HG02759 (cell line): ENCODE results near the gene LFNG.
"Not testable (repeated sequence)": the region's sequence is repeated elsewhere in the genome, so short reads cannot be mapped to it uniquely, and the experiment has no call there.

Experiments
- ATAC-seq: cut with Tn5 transposase; IDR thresholded peaks from one replicate; pipeline ENCODE4 v1.9.1; 2021; ENCODE audit warnings: mild to moderate bottlenecking, moderate library complexity; ENCODE audit not compliant: unreplicated experiment

The LFNG gene

DNA sequence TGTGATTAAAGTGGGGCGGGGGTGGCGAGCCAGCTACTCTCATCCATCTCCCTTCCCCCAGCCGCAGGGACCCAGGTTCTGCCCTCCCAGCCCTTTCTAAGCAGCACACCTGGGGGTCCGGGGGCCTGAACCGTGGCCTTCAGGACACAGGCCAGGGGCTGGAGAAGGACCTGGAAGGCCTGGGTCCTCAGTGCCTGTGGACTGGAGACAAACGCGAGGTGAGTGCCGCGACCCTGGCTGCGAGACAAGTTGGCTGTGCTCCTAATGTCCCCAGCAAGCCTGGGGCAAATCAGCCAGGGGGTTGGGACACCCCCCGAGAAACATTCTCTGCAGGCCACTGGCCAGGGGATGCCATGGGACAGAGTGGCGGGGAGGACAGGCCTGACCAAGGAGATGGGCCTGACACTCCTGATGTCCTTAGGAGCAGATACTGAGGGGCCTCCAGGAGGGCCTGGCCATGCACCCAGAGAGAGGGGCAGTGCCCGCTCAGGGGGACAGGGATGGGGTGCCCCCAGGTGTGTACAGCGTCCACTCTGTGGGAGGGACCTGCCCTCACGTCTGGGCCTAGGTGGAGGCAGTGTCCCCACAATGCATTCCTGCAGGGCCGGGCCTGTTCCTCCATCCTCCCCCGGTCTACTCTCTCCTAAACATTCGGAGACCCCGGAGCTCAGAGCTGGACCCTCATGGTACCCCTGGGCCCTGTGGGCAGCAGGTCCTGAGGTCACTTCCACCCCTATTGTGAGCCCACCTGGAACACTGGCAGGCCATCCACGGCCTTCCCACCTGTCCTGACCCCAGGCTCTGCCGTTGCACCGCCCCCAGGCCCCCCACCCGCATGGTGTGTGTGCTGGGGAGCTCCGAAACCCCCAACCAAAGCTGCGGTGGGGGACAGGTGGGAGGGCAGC, 22.7 kb downstream of the LFNG start:
- no peak for ATAC-seq

DNA sequence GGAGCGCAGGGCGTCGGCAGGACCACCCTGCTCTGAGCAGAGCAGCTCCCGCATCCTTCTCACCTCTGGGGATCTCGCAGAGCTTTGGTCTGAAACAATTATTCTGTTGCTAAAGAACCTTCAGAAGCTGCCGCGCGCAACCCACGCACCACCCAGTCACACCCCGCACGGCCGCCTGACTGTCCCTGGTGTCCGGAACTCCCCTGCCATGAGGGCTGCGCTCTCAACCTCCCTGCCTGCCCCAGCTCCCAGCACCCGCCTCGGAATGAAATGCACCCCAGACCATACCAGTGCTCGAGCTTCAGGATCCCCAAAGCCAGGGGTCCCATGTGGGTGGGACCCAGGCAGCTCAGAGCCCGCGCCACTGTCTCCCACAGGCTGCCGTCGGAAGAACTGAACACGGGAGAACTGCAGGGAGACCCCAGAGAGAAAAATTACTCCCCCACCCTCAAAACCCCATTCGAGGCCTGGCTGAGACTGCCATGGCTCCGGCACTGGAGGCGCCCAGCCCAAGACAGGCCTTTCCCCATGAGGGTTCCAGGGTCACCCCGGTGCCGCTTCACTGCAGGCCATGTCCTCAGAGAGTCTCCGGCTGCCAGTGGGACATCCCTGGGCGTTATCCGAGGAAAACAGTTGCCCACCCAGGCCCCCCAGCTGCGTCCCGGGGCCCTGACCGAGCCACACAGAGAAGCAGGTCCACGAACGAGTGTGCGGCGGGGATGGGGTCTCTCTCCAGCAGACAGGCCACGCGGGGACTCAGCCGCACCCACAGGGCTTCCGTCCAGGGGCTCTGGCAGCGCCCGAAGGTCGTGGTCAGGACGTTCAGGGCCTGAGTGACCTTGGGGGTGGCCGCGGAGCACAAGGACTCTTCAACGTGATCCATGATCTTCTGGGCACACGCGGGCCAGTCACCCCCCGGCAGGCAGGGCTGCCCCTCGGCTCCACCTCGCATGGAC, 23.6 kb downstream of the LFNG start:
- ATAC-seq, result no peak

DNA sequence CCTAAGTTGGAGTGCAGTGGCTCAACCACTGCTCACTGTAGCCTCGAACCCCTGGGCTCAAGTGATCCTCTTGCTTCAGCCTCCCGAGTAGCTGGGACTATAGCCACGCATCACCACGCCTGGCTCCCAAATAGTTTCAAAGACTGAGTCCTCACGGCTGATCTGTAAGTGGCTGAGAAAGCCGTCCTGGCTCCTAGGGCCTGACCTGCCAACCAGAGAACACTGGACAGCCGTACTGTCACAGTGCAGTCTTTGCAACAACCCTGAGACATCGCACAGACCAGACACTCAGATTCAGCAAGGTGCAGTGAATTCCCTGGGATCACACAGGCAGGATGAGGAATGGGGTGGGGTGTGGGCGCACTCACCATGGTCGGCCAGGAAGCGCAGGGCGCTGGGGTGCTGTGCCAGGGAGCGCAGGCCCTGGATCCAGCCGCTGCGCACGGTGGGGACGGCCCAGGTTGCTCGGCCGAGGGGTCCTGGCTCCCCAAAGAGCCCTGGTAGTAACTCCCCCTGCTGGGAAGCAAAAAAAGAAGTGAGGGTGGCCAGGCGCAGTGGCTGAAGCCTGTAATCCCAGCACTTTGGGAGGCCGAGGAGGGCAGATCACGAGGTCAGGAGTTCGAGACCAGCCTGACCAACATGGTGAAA, 25.1 kb downstream of the LFNG start:
- ATAC-seq, result no peak

DNA sequence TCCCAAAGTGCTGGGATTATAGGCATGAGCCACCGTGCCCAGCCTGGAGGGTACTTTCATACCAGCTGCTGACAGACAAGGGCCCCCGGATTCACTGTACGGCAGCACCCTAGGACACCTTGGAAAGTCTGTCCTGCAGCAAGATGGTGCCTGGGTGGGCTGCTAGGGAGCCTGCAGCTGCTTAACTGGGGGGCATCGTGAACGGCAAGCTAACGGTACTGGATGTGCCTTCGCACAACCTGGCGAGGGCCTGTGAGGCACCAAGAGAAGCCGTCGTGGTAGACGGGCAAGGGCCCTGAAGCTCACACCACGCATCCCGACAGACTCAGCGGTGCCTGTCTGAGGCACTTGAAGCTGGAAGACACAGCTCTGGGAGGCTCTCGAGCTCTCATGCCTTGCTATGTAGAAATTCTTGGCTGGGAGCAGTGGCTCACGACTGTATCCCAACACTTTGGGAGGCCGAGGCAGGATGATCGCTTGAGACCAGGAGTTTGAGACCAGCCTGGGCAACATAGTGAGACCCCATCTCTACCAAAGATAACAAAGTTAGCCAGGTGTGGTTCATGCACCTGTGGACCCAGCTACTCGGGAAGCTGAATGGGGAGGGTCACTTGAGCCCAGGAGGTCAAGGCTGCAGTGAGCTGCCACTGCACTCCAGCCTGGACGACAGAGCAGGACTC, 26.3 kb downstream of the LFNG start:
- no peak for ATAC-seq

DNA sequence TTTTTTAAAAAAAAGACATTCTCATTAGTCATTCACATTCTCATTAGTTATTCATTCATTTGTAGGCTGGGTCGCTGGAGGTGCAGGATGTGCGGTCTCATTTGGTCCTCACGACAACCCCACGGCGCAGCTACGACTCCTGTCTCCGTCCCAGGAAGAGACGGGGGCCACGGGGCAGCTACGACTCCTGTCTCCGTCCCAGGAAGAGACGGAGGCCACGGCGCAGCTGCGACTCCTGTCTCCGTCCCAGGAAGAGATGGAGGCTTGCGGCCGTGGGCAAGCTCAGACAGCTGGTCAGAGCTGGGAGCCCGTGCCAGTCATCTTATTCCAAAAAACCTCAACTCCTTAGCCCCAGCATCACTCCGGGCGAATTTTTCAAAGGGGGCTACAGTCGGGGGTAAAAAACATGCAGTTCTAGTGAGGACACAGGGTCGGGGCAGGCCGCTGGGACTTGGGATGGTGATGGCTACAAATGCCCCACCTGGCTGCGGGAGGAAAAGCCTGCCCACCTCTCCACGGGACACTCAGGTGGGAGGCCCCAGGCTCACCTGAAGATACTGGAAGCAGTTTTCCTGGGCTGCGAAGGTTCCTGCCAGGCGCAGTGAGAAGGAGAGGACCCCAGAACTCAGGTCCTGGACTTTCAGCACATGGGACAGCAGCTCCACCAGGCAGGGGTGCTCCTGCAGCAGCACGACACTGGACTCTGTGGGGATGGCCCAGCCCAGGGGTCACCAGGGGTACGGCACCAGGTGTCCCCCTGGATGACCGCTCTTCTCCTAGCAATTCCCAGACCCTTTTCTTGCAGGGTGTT, 27.4 kb downstream of the LFNG start:
- ATAC-seq, result no peak

DNA sequence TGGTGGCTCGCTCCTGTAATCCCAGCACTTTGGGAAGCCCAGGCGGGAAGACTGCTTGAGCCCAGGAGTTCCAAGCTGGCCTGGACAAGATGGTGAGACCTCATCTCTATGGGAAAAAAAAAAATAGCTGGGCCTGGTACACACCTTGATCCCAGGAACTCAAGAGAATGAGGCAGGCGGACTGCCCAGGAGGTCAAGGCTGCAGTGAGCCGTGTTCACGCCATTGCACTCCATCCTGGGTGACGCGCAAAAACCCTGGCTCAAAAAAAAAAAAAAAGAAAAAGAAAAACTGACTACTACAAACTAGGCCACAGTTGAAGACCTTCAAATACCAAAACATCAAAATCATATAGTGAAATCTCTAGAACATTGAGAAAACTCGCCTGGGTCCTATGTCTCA, 31.8 kb downstream of the LFNG start:
- ATAC-seq, result no peak

DNA sequence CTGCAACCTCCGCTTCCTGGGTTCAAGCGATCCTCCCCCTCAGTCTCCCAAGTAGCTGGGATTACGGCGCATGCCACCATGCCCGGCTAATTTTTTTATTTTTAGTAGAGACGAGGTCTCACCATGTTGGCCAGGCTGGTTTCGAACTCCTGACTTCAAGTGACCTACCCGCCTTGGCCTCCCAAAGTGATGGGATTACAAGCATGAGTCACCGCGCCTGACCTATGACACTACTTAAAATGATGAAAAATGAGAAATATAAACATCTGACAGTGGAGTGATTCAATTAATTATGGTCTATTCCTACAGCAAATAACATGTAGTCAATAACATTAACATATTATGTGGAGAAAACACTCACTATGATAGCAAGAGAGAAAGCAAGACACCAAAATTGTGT, 33.5 kb downstream of the LFNG start:
- ATAC-seq, result no peak

DNA sequence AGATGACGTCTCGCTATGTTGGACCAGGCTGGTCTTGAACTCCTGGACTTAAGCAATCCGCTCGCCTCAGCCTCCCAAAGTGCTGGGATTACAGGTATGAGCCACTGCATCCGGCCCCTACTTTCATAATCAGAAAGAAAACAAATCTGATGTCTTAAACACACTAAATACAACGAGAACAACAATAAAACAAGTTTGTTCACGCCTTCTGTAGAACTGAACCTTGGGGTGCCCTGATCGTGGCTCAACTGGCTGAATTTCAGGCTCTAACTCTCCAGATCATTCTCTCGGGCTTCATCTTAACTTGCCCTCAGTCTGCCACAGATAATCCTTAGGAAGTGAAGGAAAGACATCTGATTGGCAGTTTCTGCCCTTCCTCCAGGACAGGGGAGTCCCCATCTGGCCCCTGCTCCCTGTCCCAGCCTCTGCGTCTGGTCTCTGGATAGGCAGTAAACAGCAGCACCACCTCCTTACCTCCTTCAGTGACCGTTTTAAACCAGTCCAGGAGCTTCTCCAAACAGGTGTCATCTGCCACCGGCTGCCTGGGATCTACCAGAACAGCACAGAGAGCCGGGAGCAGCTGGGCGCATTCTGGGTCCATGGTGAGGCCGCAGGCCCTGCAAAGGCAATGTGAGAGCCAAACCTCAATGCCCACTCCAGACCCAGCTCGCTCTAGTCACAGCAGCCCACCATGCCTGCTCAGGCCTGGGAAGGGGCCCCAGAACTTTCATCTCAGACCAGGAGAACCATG, 34.4 kb downstream of the LFNG start:
- ATAC-seq, result no peak

DNA sequence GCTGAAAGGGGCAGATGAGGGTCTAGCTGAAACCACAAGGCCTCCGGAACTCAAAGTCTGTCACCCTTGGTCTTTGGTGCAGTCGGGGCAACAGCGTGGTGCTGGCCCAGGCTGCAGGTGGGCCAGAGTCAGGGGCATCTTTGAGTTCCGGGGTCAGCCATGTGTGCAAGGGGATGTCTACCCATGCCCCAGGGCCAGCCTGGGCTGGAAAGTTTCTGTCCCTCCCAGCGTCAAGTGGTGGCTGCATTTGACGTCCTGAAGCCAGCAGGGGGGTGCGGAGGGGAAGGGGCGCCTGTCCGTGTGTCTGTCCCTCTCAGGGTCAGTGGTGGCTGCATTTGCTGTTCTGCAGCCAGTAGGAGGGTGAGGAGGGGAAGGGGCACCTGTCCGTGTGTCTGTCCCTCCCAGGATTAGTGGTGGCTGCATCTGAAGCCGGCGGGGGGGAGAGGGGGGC, 35.1 kb downstream of the LFNG start:
- no peak for ATAC-seq

DNA sequence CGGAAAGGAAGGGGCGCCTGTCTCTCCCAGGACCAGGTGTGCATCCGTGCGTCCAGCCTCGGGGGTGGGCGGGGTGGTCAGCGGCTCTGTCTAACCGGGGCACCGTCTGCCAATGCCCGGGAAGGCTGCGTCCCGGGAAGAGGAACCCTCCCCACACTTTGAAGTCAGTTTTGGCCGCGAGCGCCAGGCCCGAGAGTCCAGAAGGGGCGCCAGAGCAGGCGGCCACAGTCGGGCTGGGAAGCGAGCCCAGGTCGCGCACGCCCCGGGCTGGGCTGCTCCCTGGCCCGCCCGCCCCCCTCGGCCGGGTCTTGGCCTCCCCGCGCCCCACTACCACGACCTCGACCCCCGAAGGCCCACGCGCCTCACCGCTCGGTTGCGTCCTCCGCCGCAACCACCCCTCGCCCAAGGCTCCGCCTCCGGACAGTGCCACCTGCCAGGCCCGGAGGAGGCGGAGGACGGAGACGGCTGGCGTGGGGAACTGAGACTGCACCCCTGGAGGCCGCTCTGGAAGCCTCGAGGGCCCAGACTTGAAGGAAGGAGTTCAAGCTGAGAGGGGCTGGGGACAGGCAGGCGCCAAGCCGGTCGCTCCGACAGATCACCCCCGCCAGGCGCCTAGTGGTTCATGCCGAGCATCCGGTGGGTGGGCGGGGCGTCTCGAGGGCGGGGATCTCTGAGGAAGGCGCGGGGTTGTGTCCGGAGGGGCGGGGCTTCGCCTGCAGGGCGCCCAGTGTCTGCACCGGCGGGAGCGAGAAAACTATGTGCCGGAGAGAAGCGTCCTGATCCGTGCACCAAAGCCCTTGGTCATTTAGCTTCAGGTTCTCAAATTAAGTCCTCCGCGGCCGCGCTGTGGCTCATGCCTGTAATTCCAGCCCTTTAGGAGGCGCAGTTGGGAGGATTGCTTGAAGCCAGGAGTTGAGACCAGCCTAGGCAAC, 35.8 kb downstream of the LFNG start, which contains the start of gene BRAT1:
BRAT1 (minus strand) TSS at position 404 of the 932 bp plus-strand sequence. CDS start 1,093 bp downstream, outside the sequence.
- peak; percentile 75 for ATAC-seq

DNA sequence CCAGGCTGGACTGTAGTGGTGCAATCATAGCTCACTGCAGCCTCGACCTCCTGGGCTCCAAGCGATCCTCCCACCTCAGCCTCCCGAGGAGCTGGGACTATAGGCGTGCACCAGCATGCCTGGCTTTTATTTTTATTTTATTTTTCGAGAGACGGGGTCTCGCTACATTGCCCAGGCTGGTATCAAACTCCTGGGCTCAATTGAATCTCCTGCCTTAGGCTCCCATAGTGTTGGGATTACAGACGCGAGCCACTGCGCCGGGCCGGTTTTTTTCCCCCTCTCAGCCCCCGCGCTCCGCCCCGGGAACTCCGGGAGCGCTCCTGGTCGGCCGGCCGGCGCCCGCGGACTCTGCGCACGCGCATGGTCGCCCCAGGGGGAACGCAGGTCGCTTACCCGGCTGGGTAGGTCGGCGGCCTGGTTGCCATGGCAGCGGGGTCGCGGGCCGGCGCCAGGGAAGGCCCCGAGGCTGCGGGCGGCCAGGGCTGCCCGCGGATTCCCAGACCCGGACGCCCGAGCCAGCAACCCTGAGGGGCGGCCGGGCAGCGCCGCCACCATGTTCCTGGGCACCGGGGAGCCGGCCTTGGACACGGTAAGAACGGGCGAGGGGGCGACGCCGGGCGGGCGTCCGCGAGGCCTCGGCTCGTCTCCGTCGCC, 39.2 kb downstream of the LFNG start, which contains the start of gene IQCE:
IQCE (plus strand) TSS at position 351 of the 654 bp plus-strand sequence; CDS start at position 554, 203 bp downstream.
- ATAC-seq, result peak; percentile 64

DNA sequence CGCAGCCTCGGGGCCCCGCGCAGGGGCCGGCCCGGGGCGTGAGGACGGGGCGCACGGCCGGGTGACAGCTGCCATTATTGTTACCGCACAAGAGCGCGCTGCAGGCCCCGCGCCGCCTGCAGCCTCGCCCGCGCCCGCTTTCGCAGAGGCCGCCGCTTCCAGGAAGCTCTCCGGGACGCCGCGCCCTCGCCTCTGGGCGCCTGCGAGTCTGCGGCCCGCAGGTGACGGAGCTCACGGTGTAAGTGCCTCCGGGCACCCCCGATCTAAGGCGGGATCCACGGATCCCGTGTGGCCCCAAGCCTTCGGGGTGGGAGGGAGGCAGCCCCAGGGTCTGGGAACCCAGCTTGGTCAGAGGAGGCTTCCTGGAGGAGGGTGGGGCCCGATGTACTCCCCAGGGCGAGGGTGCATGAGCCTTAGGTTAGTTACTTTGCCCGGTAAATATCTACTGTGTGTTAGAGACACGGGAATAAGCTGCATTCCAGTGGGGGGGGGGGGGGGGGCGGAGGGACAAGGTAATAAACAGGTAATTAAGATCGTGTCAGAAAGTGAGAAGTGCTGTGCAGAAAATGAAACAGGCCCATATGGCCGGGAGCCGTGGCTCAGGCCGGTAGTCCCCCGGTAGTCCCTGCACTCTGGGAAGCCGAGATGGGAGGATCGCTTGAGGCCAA, 39.8 kb downstream of the LFNG start:
- peak; percentile 3 for ATAC-seq

DNA sequence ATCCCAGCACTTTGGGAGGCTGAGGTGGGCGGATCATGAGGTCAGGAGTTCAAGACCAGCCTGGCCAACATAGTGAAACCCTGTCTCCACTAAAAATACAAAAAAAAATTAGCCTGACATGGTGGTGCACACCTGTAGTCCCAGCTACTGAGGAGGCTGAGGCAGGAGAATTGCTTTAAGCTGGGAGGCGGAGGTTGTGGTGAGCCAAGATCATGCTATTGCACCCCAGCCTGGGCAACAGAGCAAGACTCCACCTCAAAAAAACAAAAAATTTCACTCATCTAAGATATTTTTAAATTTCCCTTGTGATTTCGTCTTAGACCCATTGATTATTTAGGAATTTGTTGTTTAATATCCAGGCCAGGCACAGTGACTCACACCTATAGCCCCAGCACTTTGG, 44.4 kb downstream of the LFNG start:
- ATAC-seq, result not testable (repeated sequence)

DNA sequence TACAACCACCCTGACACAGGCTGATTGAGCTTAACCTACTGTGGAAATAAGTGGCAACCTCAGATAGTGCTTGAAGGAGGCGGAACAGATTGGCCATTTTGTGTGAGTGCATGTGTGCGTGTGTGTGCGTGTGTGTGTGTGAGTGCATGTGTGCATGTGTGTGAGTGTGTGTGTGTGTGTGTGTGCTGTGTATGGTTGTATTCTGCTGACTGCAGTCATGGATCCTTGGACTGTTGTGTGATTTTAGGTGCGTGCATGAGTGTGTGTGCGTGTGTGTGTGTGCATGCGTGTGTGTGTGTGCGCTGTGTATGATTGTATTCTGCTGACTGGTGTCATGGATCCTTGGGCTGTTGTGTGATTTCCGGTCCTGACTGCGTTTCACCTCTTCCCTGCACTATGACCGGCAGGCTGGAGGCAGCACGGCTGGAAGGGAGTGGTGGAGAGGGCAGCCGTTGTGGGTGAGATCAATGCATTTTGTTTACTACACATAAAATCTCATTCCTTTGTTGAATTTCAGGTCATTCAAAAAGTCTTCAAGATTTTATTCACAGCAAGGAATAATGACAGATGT, 45.5 kb downstream of the LFNG start:
- ATAC-seq, result no peak

DNA sequence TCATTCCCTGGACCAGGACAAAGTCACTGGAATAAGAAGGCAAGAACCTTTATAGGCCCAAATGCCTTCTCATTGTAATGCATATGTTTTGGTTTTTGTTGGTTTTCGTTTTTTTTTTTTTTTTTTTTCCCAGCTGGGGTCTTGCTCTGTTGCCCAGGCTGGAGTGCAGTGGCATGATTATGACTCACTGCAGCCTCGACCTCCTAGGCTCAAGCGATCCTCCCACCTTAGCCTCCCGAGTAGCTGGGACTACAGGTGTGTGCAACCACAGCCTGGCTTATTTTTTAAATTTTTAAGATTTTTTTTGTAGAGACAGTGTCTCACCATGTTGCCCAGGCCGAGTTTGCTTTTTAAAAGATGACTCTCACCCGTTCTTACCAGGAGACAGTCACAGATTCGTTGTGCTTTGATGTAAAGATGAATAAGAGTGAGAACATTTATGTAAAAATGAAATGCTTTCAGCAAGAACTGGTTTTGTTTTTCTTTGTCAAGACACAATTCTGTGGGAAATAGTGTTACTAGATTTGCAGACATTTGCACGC, 46.8 kb downstream of the LFNG start:
- peak; percentile 34 for ATAC-seq
